CD4-positive, alpha-beta T cell treated with Interleukin-10 for 1 hour (primary cell): ENCODE measurements around the gene CLTRN.

ENCODE experiments used
- DNase-seq: peaks from one replicate; pipeline ENCODE4 v3.0.0-alpha.2; 2020

Gene CLTRN

GRCh38 chrX:15646543-15646942, 18.1 kb downstream of the CLTRN start:
- DNase-seq = no peak

- DNase-seq = no peak
Measured at GRCh38 chrX:15646031-15646430, 18.6 kb downstream of the CLTRN start.

GRCh38 chrX:15645266-15645665, 19.3 kb downstream of the CLTRN start:
- no peak for DNase-seq

- DNase-seq = no peak
Measured at GRCh38 chrX:15644560-15644872, 20.1 kb downstream of the CLTRN start.

DNA sequence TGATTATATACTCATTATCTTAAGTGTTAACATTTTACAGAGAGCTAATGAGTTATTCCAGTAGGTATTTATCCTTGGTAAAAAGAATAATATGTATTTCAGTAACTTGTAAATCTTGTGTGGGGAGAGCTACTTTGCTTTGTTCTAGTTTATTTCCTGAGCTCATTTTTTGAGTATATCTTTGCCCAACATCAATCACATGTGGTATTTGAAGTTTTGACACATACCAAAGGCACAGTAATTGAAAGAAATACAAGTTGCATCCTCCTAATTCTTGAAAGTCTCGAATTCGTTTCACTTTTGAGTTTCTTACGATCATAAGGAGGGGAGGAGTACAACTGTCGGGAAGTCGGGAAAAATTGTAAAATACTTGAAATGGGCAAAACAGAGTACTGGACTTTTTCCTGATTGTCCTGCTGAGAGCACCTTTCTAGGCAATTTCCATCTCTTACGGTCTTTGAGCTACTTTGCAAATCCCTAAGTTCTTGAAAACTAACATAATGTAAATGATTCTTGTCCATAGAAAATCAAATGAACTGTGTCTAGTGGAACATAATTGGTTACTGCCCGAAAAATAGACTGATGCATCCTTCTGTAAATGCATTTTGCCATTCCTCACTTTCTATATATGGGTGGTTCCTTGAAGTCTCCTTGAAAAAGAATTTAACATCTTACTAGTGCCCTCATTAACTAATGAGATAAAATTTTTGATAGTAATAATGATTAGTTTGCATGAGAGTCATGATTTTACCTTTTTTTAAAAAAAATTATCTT, 20.6 kb downstream of the CLTRN start:
- no peak for DNase-seq

GRCh38 chrX:15631637-15632036, 33.0 kb downstream of the CLTRN start:
- no peak for DNase-seq

GRCh38 chrX:15623054-15623453, 41.6 kb downstream of the CLTRN start:
- no peak for DNase-seq

DNA sequence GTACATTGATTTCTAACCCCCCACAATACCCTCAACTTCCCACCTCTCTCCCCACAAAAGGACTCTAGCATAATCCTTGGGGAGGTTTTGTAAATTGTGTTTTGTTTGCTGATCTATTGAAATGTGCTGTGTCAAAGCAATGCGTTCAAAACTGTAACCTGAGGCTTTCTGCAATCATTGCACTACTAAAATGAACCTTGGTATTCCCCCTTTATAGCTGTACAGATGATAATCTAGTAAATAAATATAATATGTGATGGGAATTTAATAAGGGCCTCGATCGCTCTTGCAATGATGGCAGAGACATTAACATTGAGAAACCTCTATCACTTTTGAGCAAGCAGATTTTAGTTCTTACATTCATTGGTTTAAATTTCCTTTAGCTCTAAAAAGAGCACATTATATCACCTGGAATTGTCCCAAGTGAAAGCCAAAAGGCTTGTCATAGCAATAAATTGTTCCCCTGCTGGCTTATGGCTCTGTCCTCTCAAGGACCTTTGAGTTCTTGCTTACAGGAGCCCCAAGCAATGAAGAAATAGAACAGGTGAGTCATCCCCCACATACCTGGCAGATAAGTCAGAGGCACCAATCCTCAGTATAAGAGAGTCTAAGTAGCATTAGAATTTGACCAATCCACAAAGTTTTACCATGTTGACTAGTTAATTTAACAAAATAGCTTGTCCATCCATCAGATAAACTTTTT, 45.4 kb downstream of the CLTRN start:
- DNase-seq = no peak

- no peak for DNase-seq
Measured at GRCh38 chrX:15617111-15617510, 47.5 kb downstream of the CLTRN start.

GRCh38 chrX:15616531-15616930, 48.1 kb downstream of the CLTRN start:
- DNase-seq = no peak

GRCh38 chrX:15607067-15607466, 57.5 kb downstream of the CLTRN start:
- no peak for DNase-seq

- DNase-seq = no peak
Measured at GRCh38 chrX:15606136-15606535, 58.5 kb downstream of the CLTRN start.

DNA sequence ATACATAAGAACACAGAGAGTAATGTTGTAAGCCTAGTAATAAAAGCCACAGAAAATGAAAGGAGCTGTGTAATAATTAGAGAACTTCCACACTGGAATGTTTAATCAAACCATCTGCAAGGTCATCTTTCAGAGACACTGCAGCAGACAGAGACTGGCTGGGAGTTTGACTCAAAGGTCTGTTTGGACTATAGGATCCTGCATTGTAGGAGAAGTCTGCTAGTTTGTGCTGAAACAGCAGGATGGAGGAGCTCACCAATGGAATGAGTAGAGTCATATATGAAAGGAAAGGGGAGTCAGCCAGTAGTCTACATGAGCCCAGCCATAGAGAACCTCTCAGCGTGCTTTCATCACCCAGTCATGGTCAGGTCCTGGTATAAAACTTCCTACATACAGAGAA, 59.4 kb downstream of the CLTRN start:
- DNase-seq = no peak

DNA sequence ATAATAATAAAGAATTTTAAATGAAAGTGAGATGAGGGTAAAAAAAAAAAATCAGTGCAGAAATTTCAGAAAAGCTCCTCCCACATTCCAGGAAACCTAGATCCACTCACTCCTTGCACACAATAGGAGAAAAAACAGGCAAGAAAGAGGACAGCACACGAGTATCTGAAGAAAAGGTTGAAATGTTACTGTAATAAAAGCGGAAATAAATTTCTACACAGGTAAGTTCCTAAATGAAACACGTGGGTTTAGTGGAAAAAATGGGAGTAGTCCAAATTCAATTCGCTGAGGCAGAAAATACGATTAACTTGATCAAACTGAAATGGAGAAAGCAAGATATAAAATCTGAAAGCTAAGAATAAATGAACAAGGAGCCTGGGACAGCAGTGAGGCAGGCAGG, 61.8 kb downstream of the CLTRN start:
- DNase-seq = no peak

DNA sequence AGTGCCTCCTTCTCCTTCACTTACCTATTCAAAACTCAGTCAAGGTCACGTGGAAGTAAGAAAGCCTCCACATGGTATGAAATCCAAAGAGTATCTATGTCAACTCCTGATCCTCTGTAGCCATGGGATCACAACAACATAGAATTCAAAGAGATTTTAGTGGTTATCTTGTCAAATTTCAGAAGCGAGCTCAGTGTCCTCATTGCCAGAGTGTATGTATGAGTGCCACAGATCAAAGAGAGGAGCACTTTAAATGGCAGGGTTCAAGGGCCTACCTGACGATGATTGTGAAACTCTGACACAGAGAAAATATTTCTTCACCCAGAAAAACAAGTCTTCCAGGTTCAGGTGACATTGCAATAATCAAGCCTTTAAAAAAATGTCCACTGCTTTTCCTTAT, 62.7 kb downstream of the CLTRN start:
- DNase-seq = no peak

- DNase-seq = no peak
Measured at GRCh38 chrX:15600745-15601144, 63.9 kb downstream of the CLTRN start, which contains the start of gene ACE2. TSS of gene ACE2 (minus strand) at chrX:15600960. CDS start at chrX:15600911, 49 bp downstream.

DNA sequence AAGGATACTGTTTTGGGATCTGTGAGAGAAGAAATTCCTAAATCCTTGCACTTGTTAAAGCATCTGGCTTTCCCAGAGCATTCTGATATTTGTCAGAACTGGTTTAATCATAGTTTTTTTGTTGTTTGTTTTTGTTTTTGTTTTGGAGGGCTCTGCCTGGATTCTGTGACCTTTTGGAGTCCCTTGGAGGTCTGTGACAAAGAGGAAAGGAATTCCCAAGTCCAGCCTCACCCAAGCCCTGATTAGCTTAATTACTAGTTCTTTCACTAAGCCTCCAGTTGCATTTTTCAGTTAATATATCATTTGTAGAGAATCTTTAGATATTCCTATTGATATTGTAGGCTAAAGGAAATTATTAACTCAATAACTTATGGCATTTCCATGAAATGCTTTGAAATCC, 64.6 kb downstream of the CLTRN start:
- no peak for DNase-seq

DNA sequence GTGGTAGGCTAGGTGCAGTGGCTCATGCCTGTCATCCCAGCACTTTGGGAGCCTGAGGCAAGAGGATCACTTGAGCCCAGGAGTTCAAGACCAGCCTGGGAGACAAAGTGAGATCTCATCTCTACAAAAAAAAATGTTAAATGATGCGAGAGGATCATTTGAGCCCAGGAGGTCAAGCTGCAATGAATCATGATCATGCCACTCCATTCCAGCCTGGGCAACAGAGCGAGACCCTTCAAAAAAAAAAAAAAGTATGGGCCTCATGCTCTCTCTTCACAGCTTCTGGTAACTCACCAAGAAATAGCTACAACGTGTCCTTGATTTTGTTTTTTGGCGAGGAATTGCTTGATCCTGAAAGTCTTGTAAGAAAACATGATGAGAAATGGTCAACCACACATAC, 65.1 kb downstream of the CLTRN start:
- DNase-seq = no peak

DNA sequence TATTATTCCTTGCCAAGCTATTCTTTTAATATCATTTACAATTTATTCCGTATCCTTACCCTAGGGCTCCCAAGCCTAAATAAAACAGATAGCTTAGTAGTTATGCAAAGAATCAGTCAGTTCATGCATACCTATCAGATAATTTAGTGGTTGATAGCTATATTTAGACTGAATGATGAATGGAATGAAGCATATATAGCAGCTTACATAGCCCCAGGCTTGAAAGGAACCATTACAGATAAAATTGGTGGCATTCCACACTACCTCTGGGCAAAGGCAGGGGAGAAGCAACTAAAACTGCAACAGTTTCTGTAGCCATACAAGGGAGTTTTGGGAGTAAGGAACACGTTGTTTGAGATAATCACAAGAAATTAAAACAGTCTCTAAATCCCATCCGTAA, 66.6 kb downstream of the CLTRN start:
- no peak for DNase-seq

- no peak for DNase-seq
Measured at GRCh38 chrX:15594371-15594770, 70.2 kb downstream of the CLTRN start.

DNA sequence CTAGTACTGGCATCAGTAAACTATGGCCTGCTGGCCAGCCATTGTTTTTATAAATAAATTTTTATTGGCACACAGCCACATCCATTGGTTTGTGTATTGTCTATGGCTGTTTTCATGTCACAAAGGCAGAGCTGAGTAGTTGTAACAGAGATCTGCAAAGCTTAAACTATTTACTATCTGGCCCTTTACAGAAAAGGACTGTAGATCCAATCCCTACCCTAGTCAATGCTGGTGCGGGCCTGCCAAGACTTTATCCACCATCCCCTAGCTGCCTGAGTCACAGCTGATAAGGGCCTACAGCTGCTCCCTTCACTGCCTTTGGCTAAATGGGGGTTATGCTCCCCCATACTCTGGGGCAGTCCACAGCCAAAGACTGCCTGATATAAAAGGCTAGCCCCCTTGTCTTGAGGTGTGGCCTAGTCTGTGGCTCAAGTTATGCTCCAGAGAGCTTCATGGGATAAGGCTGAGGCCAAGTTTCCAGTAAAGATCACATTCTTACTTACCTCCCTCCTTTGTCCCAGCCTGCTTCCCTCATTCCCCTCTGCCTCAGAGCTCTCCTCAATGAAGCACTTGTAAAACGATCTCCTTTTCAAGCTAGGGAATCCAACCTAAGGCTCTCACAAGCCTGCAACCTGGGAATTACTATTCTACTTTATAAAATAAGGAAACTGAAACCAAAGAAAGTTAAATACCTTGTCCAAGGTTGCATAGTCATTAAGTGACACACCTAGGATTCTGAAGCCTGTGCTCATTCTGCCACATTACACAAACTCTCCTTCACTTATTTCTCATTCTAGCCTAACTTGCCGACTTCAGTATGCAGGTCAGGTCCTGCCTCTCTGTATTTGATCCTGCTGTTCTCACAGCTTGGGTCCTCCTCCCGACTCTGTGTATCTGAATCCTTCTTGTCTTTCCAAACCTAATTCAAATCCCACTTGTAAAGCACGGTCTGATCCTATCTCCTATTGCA, 84.5 kb downstream of the CLTRN start:
- DNase-seq = no peak
